ENCODE data around the gene PTRHD1. TPM values are rescaled to one million over a fixed set of nuclear protein-coding genes. Genes with fewer than 3 reads are reported as not detected.

Gene PTRHD1
- total and polyA plus RNA-seq, 2 experiments from 2014 or later = 27.5 to 46.2 TPM

DNA sequence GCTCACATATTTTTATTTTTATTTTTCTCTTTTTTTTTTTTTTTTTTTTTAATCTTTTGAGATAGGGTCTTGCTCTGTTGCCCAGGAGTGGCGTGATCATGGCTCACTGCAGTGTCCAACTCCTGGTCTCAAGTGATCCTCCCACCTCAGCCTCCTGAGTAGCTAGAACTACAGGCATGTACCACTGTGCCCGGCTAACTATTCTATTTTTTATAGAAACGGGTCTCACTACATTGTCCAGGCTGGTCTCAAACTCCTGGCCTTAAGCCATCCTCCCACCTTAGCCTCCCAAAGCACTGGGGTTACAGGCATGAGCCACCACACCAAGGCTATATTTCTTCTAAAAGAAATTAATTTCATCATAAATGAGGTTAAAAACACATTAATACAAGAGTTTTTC is 45.9 kb downstream of the PTRHD1 start:
- in situ Hi-C loops (cut with MboI) = no loop called here
- Histone ChIP-seq H3K27me3 (replicated peaks; ENCODE audit: insufficient read depth) (no peaks in the 10 kb centered on the region), H3K79me2 (ENCODE audit: insufficient read depth) (no peaks in the 10 kb centered on the region), H3K9me2 (ENCODE audit: insufficient read depth) (no peaks in the 10 kb centered on the region), H3K27ac (no peak overlapping the region), H3K36me3 (ENCODE audit: low read depth) (no peaks in the 10 kb centered on the region), H4K20me1 (ENCODE audit: insufficient read depth) (no peaks in the 10 kb centered on the region), H3K9ac (no peak overlapping the region), H2AFZ (no peak overlapping the region), H3K4me2 (ENCODE audit: unreplicated experiment) (no peak overlapping the region), H3F3A (ENCODE audit: insufficient read depth) (no peaks in the 10 kb centered on the region), H3K9me3 (ENCODE audit: low read depth) (no peaks in the 10 kb centered on the region), H3K4me3 (no peak overlapping the region), H3K4me1 (ENCODE audit: insufficient read depth) (no peaks in the 10 kb centered on the region)
- 100% methylated on average over 3 of the region's 3 CpGs for WGBS, 2 experiments (ENCODE audit: low coverage in 1 of 2, low lambda C conversion rate in 2 of 2, missing lambda C conversion rate in 2 of 2)
- DNase-seq = no peak
- TF ChIP-seq EZH2phosphoT487 (IDR thresholded peaks at IDR 0.05; ENCODE audit: insufficient read depth, low read depth) (no peak), EZH2 (IDR thresholded peaks at IDR 0.05; ENCODE audit: insufficient read depth, poor library complexity, severe bottlenecking) (no peak)

DNA sequence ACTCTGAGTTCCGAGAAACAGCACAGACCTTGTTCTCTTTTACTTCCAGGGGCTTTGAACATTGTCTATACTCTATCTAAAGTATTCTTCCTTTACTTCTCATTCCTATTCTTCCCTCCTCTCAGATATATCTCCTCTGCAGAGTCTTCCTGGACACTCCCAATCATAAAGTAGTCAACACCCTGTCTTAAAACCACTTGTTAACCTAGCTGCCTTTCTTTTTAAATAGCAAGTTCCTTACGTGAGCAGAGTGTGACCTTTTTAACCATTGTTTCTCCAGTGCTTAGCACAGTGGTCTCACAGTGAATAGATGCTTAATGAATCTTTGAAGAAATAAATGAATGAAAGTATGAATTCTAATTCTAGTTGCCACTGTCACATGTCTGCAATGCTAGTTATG is 47.4 kb downstream of the PTRHD1 start:
- Histone ChIP-seq H3K27me3 (replicated peaks; ENCODE audit: insufficient read depth) (no peaks in the 10 kb centered on the region), H3F3A (ENCODE audit: insufficient read depth) (no peaks in the 10 kb centered on the region), H3K36me3 (ENCODE audit: low read depth) (no peaks in the 10 kb centered on the region), H2AFZ (no peak overlapping the region), H4K20me1 (ENCODE audit: insufficient read depth) (no peaks in the 10 kb centered on the region), H3K4me2 (ENCODE audit: unreplicated experiment) (no peak overlapping the region), H3K4me3 (no peak overlapping the region), H3K4me1 (ENCODE audit: insufficient read depth) (no peaks in the 10 kb centered on the region), H3K79me2 (ENCODE audit: insufficient read depth) (no peaks in the 10 kb centered on the region), H3K9me2 (ENCODE audit: insufficient read depth) (no peaks in the 10 kb centered on the region), H3K9ac (no peak overlapping the region), H3K27ac (no peak overlapping the region), H3K9me3 (ENCODE audit: low read depth) (no peaks in the 10 kb centered on the region)
- in situ Hi-C loops (cut with MboI) = no loop called here
- DNase-seq = no peak
- TF ChIP-seq EZH2 (IDR thresholded peaks at IDR 0.05; ENCODE audit: insufficient read depth, poor library complexity, severe bottlenecking) = no peak
- TF ChIP-seq EZH2phosphoT487 (IDR thresholded peaks at IDR 0.05; ENCODE audit: insufficient read depth, low read depth) = no peak
- WGBS, 2 experiments (ENCODE audit: low coverage in 1 of 2, low lambda C conversion rate in 2 of 2, missing lambda C conversion rate in 2 of 2) = 94 to 95% methylated on average over 2 of the region's 2 CpGs

DNA sequence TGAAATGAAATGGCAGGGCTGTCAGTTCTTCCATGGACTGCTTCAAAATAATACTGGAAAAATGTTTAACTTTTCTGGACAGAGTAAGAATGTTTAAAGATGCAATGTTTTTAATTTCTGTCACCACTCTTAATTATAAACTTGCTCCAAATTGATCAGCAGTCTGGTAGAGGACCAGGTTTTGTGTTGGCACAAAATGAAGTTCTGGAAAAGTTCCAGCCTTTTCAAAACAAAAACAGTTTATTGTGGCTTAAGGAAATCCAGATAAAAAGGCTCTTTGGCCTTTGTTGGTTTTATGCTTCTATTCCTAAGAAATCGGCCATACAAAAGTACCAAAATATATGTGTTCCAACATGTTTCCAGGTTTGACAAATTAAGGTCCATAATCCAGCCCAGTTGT is 48.8 kb downstream of the PTRHD1 start:
- Histone ChIP-seq H3K79me2 (ENCODE audit: insufficient read depth) (no peaks in the 10 kb centered on the region), H3K4me2 (ENCODE audit: unreplicated experiment) (no peak overlapping the region), H3K4me1 (ENCODE audit: insufficient read depth) (no peaks in the 10 kb centered on the region), H4K20me1 (ENCODE audit: insufficient read depth) (no peaks in the 10 kb centered on the region), H3F3A (ENCODE audit: insufficient read depth) (no peaks in the 10 kb centered on the region), H3K36me3 (ENCODE audit: low read depth) (no peaks in the 10 kb centered on the region), H3K4me3 (no peak overlapping the region), H3K9ac (no peak overlapping the region), H3K27ac (no peak overlapping the region), H3K27me3 (replicated peaks; ENCODE audit: insufficient read depth) (no peaks in the 10 kb centered on the region), H3K9me2 (ENCODE audit: insufficient read depth) (no peaks in the 10 kb centered on the region), H3K9me3 (ENCODE audit: low read depth) (no peaks in the 10 kb centered on the region), H2AFZ (no peak overlapping the region)
- DNase-seq = no peak
- TF ChIP-seq EZH2 (IDR thresholded peaks at IDR 0.05; ENCODE audit: insufficient read depth, poor library complexity, severe bottlenecking) (no peak), EZH2phosphoT487 (IDR thresholded peaks at IDR 0.05; ENCODE audit: insufficient read depth, low read depth) (no peak)
- in situ Hi-C loops (cut with MboI) = no loop called here
- 13 to 29% methylated on average over 1 of the region's 1 CpG for WGBS, 2 experiments (ENCODE audit: low coverage in 1 of 2, low lambda C conversion rate in 2 of 2, missing lambda C conversion rate in 2 of 2)

DNA sequence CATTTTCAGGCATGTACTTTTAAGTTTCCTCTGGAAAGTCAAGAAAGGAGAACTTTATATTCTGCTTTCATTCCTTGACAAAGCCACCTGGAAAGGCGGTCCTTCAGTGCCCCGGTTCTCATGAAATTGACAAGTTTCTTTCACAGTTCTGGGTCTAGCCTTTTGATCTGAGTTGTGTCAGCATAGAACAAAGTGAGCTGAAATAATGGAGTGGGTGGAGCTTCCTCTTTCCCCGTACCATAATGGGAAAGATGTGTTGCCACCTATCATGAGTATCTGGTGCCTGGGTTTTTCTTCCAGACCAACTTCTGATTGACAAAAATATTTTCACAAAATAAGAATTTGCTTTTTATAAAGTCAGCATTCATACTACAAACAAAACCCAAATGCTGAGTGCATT is 49.3 kb downstream of the PTRHD1 start:
- no peak overlapping the region for H3K4me3 ChIP-seq
- H2AFZ ChIP-seq = no peak overlapping the region
- H3K9me2 ChIP-seq (ENCODE audit: insufficient read depth) = no peaks in the 10 kb centered on the region
- H3K27me3 ChIP-seq (replicated peaks; ENCODE audit: insufficient read depth) = no peaks in the 10 kb centered on the region
- no peaks in the 10 kb centered on the region for H3K36me3 ChIP-seq (ENCODE audit: low read depth)
- no peaks in the 10 kb centered on the region for H3K4me1 ChIP-seq (ENCODE audit: insufficient read depth)
- no peak for TF ChIP-seq EZH2 (IDR thresholded peaks at IDR 0.05; ENCODE audit: insufficient read depth, poor library complexity, severe bottlenecking)
- no peaks in the 10 kb centered on the region for H3K9me3 ChIP-seq (ENCODE audit: low read depth)
- no peak for DNase-seq
- no peaks in the 10 kb centered on the region for H4K20me1 ChIP-seq (ENCODE audit: insufficient read depth)
- no peaks in the 10 kb centered on the region for H3F3A ChIP-seq (ENCODE audit: insufficient read depth)
- no peak overlapping the region for H3K9ac ChIP-seq
- in situ Hi-C loops (cut with MboI) = no loop called here
- no peaks in the 10 kb centered on the region for H3K79me2 ChIP-seq (ENCODE audit: insufficient read depth)
- no peak overlapping the region for H3K4me2 ChIP-seq (ENCODE audit: unreplicated experiment)
- H3K27ac ChIP-seq = no peak overlapping the region
- 52 to 53% methylated on average over 3 of the region's 3 CpGs for WGBS, 2 experiments (ENCODE audit: low coverage in 1 of 2, low lambda C conversion rate in 2 of 2, missing lambda C conversion rate in 2 of 2)

DNA sequence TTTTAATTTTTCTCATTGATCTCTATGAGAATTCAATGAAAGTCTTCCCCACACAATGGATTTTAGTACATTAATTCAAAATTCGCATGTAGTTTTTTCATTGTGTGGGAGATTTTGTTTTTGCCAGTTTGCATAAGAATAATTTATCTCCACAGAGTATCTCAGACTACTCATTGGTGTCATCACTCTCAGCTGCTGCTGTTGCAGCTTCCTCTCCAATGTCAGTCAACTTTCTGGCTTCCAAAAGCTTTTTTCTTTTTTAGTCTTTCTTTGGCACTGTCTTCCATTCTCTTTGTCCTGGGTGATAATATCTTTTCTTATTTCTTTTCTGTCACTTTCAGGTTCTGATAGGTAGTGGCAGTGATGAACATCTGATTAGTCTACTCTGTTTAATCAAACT is 50.5 kb downstream of the PTRHD1 start:
- Histone ChIP-seq H3K27me3 (replicated peaks; ENCODE audit: insufficient read depth) (no peaks in the 10 kb centered on the region), H3K4me3 (no peak overlapping the region), H3K9me2 (ENCODE audit: insufficient read depth) (no peaks in the 10 kb centered on the region), H3K36me3 (ENCODE audit: low read depth) (no peaks in the 10 kb centered on the region), H4K20me1 (ENCODE audit: insufficient read depth) (no peaks in the 10 kb centered on the region), H3K9ac (no peak overlapping the region), H3K79me2 (ENCODE audit: insufficient read depth) (no peaks in the 10 kb centered on the region), H3K4me1 (ENCODE audit: insufficient read depth) (no peaks in the 10 kb centered on the region), H3K9me3 (ENCODE audit: low read depth) (no peaks in the 10 kb centered on the region), H2AFZ (no peak overlapping the region), H3F3A (ENCODE audit: insufficient read depth) (no peaks in the 10 kb centered on the region), H3K27ac (no peak overlapping the region), H3K4me2 (ENCODE audit: unreplicated experiment) (no peak overlapping the region)
- TF ChIP-seq EZH2phosphoT487 (IDR thresholded peaks at IDR 0.05; ENCODE audit: insufficient read depth, low read depth) (no peak), EZH2 (IDR thresholded peaks at IDR 0.05; ENCODE audit: insufficient read depth, poor library complexity, severe bottlenecking) (no peak)
- in situ Hi-C loops (cut with MboI) = no loop called here
- no peak for DNase-seq
- WGBS, 2 experiments (ENCODE audit: low coverage in 1 of 2, low lambda C conversion rate in 2 of 2, missing lambda C conversion rate in 2 of 2) = 21 to 37% methylated on average over 1 of the region's 1 CpG
